OCI-LY3 (cell line): ENCODE results near the gene PPP1R37.

ENCODE experiments used
- H2AFZ ChIP-seq: fragments of 200-600, 300-600 bp; shearing (Covaris generic); 2 replicates; pipeline ENCODE4 v1.6.0; 2014; ENCODE audit warnings: antibody characterized with exemption, low read depth, low read length
- H3K27ac ChIP-seq: fragments of 200-600, 300-600 bp; sonication (generic); 2 replicates; pipeline ENCODE4 v1.5.1; 2014; ENCODE audit warnings: mild to moderate bottlenecking, low read length, moderate library complexity, mixed read lengths
- H3K27me3 ChIP-seq: fragments of 200-600, 300-600 bp; sonication (generic); 2 replicates; pipeline ENCODE4 v1.6.1; 2014; ENCODE audit warnings: low read depth, low read length, mixed read lengths
- H3K36me3 ChIP-seq: fragments of 200-600, 300-600 bp; sonication (generic); replicated peaks from 2 replicates; pipeline ENCODE3; 2014; ENCODE audit warnings: low read depth, low read length, mixed read lengths
- H3K4me1 ChIP-seq: fragments of 300-600, 200-600 bp; sonication (generic); 2 replicates; pipeline ENCODE4 v1.6.1; 2014; ENCODE audit warnings: low read length, mixed read lengths
- H3K4me2 ChIP-seq: fragments of 200-600, 300-600 bp; sonication (generic); 2 replicates; pipeline ENCODE4 v1.6.1; 2014; ENCODE audit warnings: low read length, mixed read lengths
- H3K4me3 ChIP-seq: fragments of 300-600, 200-600 bp; sonication (generic); 2 replicates; pipeline ENCODE4 v1.5.1; 2014; ENCODE audit warnings: antibody characterized with exemption, mild to moderate bottlenecking, low read length, moderate library complexity
- H3K79me2 ChIP-seq: fragments of 300-600, 200-600 bp; shearing (Covaris generic); 2 replicates; pipeline ENCODE4 v1.6.1; 2014; ENCODE audit warnings: mild to moderate bottlenecking, low read length, mixed read lengths
- H3K9ac ChIP-seq: fragments of 300-600, 200-600 bp; shearing (Covaris generic); 2 replicates; pipeline ENCODE4 v1.6.0; 2014; ENCODE audit warnings: mild to moderate bottlenecking, low read length, moderate library complexity
- H3K9me3 ChIP-seq: fragments of 200-600, 300-600 bp; shearing (Covaris generic); 2 replicates; pipeline ENCODE4 v1.6.1; 2014; ENCODE audit warnings: low read length, mixed read lengths; ENCODE audit not compliant: insufficient read depth
- H4K20me1 ChIP-seq: fragments of 200-600, 300-600 bp; sonication (generic); 2 replicates; pipeline ENCODE4 v1.6.1; 2016; ENCODE audit warnings: low read length, mixed read lengths; ENCODE audit not compliant: insufficient read depth
- EZH2phosphoT487 ChIP-seq: fragments of 200-600 bp; shearing (Covaris generic); IDR thresholded peaks from 2 replicates; pipeline ENCODE4 v1.6.1; 2018; ENCODE audit warnings: antibody characterized with exemption, mixed run types, low read depth
- TF ChIP-seq, protein P1 (sequence below): fragments of 200-600, 300-600 bp; sonication (generic); IDR thresholded peaks from 2 replicates; pipeline ENCODE4 v1.5.1; 2014; ENCODE audit warnings: antibody characterized with exemption, low read length, low read depth

PPP1R37 gene

DNA sequence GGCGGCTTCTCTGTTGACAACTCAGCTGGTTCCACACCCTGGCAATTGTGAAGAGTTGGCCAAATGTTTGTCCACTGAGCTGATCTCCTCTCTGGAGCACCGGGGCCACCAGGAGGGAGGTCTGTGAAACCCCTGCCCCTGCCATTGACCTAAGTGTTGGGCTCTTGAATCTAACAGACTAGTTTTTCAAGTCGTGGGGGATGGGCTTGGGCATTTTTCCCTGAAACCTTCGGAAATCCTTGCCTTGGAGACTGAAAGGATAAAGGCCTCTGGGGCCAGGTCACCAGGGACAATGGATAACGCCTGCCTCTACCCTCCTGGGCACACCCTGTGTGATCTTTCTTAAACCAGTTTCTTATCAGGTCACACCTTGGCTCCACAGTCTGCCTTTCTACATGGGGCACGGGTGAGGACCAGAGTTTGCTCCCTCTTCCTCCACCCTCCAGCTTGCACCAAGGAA lies 13.0 kb upstream of the PPP1R37 start:
- Histone ChIP-seq H3K36me3 (peaks cover 28% of the 10 kb centered on the region), H4K20me1 (peaks cover 4% of the 10 kb centered on the region; the same call in 1 of the 2 replicates), H3K79me2 (peaks cover 86% of the 10 kb centered on the region), H3K4me1 (peaks cover 31% of the 10 kb centered on the region), H3K9ac (peak overlapping the region; percentile 91), H2AFZ (no peak overlapping the region), H3K4me3 (peak overlapping the region; percentile 82), H3K27ac (peak overlapping the region; percentile 69), H3K27me3 (no peaks in the 10 kb centered on the region), H3K4me2 (peak overlapping the region; percentile 75), H3K9me3 (no peaks in the 10 kb centered on the region)
- TF ChIP-seq EZH2phosphoT487, result no peak
- TF ChIP-seq, protein P1, sequence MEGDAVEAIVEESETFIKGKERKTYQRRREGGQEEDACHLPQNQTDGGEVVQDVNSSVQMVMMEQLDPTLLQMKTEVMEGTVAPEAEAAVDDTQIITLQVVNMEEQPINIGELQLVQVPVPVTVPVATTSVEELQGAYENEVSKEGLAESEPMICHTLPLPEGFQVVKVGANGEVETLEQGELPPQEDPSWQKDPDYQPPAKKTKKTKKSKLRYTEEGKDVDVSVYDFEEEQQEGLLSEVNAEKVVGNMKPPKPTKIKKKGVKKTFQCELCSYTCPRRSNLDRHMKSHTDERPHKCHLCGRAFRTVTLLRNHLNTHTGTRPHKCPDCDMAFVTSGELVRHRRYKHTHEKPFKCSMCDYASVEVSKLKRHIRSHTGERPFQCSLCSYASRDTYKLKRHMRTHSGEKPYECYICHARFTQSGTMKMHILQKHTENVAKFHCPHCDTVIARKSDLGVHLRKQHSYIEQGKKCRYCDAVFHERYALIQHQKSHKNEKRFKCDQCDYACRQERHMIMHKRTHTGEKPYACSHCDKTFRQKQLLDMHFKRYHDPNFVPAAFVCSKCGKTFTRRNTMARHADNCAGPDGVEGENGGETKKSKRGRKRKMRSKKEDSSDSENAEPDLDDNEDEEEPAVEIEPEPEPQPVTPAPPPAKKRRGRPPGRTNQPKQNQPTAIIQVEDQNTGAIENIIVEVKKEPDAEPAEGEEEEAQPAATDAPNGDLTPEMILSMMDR, result no peak

DNA sequence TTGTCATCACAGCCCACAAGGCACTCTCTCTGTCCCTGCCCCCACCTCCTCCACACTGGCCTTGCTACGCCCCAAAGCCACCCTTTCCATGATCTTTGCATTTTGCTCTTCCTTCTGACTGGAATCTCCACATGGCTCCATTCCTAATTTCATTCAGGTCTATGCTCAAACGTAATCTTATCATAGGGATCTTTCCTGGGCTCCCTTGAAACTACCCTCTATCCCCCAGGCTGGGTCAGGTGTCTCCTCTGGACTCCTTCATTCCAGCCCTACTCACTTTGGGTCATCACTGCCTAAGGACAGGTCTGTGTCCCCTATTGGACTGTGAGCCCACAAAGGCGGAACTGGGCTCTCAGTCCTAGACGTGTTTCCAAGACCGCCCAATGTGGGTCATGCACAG lies 10.8 kb upstream of the PPP1R37 start:
- Histone ChIP-seq H3K9ac (no peak overlapping the region), H3K27me3 (no peaks in the 10 kb centered on the region), H3K4me2 (no peak overlapping the region), H3K4me3 (no peak overlapping the region), H3K27ac (no peak overlapping the region), H2AFZ (no peak overlapping the region), H3K79me2 (peaks cover 84% of the 10 kb centered on the region), H3K36me3 (peaks cover 34% of the 10 kb centered on the region), H3K4me1 (peaks cover 21% of the 10 kb centered on the region), H4K20me1 (peaks cover 12% of the 10 kb centered on the region; the same call in 1 of the 2 replicates), H3K9me3 (no peaks in the 10 kb centered on the region)
- TF ChIP-seq, protein P1, result no peak

DNA sequence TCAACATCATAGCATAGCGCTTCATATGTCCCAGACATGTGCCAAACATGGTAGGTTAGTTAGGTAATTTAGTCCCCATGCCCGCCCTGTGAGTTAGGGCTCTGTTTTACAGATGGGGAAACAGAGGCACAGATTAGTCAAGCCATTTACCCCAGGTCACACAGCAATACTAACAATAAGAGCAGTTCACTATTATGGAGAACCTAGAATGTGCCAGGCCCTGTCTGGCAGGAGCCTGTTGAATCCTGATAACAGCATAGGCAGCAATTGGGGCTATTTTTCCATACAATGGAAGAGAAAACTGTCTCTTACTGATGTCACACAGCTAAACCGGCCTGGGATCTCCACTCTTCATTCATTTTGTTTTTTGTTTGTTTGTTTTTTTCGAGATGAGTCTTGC lies 6.5 kb upstream of the PPP1R37 start:
- no peak overlapping the region for H2AFZ ChIP-seq
- H3K9me3 ChIP-seq, result no peaks in the 10 kb centered on the region
- no peak overlapping the region for H3K27ac ChIP-seq
- 0 out of 2 replicates have a peak, but pooled peaks cover 12% of the 10 kb centered on the region for H4K20me1 ChIP-seq
- H3K9ac ChIP-seq, result no peak overlapping the region
- no peak overlapping the region for H3K4me2 ChIP-seq
- peaks cover 56% of the 10 kb centered on the region for H3K36me3 ChIP-seq
- TF ChIP-seq, protein P1, result no peak
- TF ChIP-seq EZH2phosphoT487, result no peak
- no peaks in the 10 kb centered on the region for H3K4me1 ChIP-seq
- no peak overlapping the region for H3K4me3 ChIP-seq
- no peaks in the 10 kb centered on the region for H3K27me3 ChIP-seq
- H3K79me2 ChIP-seq, result peaks cover 66% of the 10 kb centered on the region

DNA sequence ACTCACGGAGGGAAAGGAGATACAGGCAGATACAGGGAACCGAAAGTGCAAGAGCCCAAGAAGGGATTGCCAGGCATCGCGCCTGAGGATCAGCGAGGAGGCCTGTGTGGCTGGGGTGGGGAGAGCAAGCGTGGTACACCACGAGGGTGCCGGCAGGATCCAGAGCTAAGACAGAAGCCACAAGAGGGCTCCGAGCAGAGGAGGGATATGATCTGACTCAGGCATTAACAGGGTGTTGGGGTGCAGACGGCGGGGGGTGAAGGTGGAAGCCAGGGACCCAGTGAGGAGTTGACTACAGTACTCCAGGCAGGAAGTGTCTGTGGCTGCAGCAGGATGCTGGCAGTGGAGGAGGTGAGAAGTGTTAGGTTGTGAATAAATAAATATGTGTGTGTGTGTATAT lies 5.4 kb upstream of the PPP1R37 start:
- no peaks in the 10 kb centered on the region for H3K9me3 ChIP-seq
- H3K27me3 ChIP-seq, result no peaks in the 10 kb centered on the region
- peaks cover 51% of the 10 kb centered on the region for H3K36me3 ChIP-seq
- H3K79me2 ChIP-seq, result peaks cover 55% of the 10 kb centered on the region
- no peak overlapping the region for H3K4me3 ChIP-seq
- H2AFZ ChIP-seq, result no peak overlapping the region
- H3K4me2 ChIP-seq, result no peak overlapping the region
- peaks cover 6% of the 10 kb centered on the region for H3K4me1 ChIP-seq
- H4K20me1 ChIP-seq, result 0 out of 2 replicates have a peak, but pooled peaks cover 8% of the 10 kb centered on the region
- H3K27ac ChIP-seq, result no peak overlapping the region
- TF ChIP-seq, protein P1, result no peak
- no peak for TF ChIP-seq EZH2phosphoT487
- H3K9ac ChIP-seq, result no peak overlapping the region
